ACHN (cell line): ENCODE measurements around the gene TMEFF2.

Experiments
- DNase-seq: peaks from one replicate; pipeline ENCODE4 v3.0.0-alpha.2; 2015
- in situ Hi-C: cut with HindIII; loops from 2 replicates; pipeline ENCODE4 v1.10.0; 2017; ENCODE audit warnings: low sequenced_read_pairs, low pct_ligation_motif_present, low pct_unique_long_range_greater_than_20kb

Gene TMEFF2

DNA sequence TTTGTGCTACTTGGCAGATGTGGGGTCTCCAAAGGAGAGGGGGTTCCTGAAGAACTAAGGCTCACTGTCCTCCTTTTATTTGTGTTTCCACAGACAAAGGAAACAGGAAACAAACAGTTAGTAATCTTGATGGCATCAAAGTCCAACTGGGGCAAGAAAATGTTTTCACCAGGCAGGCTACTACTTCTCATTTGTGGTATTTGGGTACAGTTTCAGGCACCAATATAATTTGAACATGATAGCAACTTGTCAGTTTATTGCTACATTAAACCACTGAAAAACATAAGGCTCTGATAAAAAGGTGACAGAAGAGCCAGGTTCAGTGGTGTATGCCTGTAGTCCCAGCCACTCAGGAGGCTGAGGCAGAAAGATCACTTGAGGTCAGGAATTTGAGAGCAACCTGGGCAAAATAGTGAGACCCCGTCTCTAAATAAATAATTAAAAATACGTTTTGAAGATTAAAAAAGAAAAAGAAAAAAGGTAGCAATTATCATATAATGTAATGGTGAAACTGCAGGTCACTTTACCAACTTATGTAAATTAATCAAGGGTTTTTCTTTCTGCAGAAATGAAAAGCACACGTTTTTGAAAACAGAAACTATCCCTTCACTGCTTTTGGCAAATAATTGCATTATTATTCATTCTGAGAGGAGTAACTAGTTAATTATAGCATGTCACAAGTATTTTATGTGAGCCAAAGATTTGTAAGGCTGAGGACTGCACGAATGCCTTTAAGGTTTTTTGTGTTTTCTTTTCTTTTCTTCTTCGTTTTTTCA lies 190.4 kb downstream of the TMEFF2 start:
- no peak for DNase-seq

DNA sequence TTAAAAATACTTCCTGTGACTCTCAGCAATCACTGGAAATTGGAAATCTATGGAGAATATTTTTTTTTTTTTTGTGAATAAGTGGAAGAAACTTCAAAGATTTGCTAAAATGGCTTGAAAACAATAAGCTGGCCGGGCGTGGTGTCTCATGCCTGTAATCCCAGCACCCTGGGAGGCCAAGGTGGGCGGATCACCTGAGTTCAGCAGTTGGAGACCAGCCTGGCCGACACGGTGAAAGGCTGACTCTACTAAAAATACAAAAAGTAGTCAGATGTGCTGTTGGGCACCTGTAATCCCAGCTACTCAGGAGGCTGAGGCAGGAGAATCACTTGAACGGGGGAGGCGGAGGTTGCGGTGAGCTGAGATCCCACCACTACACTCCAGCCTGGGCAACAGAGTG lies 192.3 kb downstream of the TMEFF2 start:
- in situ Hi-C loops, result no loop called here

More for the DNA sequence above, 190.4 kb downstream of the TMEFF2 start:
- in situ Hi-C loops, result no loop called here

DNA sequence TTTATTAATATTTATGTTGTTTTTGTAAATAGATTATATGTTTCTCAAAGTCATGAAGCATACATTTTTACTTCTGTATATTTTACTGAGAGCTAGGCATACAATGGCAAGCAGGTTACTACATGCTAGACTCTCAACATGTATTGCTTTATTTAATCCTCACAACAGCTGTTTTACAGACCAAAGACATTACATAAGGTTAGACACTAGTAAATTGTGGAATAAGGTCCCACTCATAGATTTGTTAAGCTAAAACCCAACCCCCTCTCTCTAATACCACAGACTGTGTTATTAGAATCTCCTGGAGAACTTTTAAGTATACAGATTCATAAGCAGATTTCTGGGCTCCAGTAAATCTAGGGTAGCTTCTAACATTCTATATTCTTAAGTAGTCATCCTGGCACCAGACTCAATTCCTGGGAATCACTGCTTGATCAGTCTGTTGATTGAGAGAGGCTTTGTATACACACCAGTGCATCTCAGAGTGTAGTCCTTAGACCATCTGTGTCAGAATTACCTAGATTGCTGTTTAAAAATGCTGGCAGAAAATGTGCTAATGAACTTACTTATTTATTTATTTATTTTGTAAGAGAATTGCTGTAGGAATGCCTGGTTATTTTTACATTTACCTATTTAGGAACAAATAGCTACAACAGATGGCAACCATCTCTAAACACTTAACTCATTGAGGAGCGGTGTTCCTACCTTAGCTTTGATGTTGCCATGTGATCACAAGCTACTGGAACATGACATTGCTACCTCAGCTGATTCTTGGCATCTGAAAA lies 194.3 kb downstream of the TMEFF2 start:
- in situ Hi-C loops, result no loop called here
- no peak for DNase-seq

More for the DNA sequence above, 192.3 kb downstream of the TMEFF2 start:
- no peak for DNase-seq

DNA sequence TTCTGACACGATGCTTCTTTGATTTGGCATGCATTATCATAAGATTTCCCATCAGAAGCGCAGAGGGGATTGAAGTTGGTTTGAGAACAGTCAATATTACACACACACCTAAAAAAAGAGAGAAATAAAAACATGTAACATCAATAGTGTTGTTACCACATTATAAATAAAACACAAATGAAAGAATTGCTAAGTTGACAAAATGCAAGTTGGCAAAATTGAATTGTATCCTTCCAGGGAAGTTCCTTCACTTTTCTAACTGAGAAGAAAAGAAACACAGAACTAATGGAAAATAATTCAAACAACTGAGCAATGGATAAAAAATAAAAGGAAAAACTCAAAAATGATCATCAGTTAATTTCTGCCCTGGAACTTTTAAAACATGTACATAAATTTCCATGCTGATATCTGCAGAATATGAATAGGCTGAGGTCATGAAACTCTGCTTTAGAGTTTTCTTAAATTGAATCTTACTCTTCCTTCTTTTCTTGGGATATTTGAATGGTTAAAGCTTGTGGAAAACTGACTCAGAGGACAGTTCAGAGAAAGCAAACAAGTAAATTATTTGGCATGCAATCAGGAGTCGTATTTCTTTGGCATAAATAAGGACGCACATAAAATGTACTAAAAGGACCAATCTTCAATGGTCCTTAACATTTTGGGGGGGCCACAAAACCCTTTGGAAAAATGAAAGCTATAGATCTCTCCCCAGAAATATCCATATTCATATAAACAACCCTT lies 195.5 kb downstream of the TMEFF2 start:
- DNase-seq, result no peak
- in situ Hi-C loops, result no loop called here

DNA sequence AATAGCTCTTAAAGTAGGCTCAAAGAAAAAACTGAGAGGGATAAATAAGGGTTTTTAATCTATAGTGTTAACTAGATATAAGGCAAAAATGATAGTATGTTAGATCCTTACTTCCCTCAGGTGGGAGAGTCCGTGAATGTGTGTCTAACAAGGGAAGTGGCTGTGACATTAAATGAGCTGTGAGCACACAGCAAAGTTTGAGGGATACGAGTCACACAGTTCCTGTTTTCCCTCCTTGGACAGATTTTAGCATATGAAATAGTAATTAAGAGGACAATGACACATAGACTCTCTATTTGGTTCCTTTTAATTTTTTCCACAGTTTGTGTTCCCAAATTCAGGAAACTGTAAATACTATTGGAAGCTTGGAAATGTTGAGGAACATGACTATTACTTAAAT lies 199.4 kb downstream of the TMEFF2 start:
- in situ Hi-C loops, result no loop called here
- peak; percentile 4 for DNase-seq

DNA sequence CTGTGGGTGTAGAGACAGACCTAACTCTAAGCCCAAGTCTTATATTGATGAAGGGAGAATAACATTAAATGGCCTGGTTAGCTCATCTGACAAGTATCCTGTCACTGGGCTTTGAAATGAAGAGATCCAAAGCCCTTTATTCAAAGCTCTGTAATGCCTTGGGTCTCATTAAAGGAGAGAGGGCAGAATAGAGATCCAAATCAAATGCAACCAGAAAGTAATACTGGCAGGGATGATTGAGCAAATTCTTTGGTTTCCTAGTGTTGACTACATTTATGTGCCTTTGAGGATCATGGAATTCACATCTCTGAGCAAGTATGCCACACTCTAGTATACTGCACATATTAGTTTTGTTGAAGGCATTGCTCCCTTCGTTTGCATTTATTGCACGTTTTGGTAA lies 200.0 kb downstream of the TMEFF2 start:
- no peak for DNase-seq
- in situ Hi-C loops, result no loop called here

DNA sequence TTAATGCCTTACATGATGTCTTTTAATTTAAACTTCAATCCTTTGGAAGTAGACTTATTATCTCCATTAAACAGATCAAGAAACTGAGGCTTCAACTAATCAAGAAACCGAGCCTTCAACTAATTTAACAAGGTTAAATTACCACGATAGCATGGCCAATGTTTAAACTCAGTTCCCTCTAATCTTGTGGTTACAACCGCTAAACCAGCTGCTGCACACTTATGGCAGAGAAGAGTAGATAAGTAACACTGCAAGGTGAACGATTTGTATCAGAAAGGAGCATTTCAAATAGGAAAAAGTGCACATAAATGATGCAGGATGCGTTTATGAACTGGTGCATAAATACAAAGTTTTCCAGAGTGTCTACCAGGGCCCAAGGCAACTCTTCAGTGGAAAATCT lies 203.3 kb downstream of the TMEFF2 start:
- in situ Hi-C loops, result no loop called here
- no peak for DNase-seq

DNA sequence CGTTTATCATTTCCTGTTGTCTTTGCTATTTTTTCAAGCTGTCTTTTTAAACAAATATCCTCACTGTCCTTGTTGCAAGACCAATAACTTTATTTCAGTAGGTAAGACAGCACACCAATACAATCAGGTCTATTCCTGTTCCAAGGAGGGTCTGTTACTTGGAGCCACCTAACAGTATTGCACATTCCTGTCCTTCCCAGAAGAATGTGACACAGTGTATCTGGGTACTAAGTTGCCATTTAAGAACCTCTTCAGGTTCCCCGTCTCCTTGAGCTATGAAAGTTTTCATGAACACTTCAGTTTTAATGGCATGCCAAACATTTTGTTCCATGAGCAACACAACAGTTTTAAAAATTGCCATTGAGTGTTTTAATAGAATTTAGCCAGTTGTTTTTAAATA lies 209.0 kb downstream of the TMEFF2 start:
- no peak for DNase-seq
- in situ Hi-C loops, result no loop called here

DNA sequence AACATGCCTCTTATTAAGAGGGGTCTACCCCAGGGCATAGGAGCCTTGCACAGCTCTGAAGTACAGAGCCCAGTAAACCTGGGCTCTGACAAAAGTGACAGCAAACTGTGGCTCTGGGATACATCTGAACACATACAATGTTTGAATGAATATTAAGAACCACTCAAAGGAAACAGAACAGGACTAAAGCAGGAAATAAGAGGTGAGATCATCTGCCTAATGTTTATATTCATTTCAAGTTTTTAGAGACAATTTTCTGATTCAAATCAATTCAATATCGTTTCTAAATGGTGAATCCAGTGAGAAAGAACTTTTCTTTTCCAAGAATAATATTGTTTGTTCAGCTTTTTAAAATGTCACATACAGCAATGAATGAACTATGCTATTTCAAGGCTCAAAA lies 211.1 kb downstream of the TMEFF2 start:
- no peak for DNase-seq
- in situ Hi-C loops, result no loop called here

DNA sequence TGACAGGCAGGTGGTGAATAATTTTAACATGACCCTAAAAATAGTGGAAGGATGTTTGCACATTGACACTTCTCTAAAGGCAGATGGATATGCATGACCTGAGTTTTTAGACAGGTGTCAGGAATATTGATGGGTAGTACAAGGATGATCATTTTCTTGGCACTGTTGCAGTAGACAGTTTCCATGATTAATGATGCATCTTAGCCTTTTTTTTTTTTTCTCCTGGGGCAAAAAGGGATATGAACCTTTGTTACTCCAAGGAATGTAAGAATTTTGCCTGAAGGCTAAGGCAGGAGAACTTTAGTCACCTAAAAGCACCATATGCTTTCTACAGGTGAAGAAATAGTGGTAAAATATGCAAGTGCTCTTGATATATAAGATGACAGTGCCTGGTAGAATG lies 211.5 kb downstream of the TMEFF2 start:
- no peak for DNase-seq
- in situ Hi-C loops, result no loop called here

DNA sequence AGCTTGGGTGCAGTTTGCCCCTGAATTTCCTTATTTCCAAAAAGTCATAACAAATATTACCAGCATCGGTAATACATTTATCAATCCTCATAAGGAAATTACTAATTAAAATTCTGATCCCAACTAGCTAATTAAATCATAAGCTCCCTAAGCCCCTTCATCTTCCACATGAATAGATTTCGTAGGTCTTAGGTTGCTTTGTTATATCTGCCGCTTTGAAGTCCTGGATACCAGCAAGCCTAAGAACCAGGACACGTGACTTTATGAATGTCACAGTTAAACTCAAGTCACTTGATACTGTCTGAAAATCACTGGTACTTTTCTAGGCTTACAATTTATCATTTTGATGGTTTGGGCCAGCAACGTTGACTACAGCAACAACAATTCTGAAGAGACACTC lies 213.0 kb downstream of the TMEFF2 start:
- no peak for DNase-seq
- in situ Hi-C loops, result no loop called here

DNA sequence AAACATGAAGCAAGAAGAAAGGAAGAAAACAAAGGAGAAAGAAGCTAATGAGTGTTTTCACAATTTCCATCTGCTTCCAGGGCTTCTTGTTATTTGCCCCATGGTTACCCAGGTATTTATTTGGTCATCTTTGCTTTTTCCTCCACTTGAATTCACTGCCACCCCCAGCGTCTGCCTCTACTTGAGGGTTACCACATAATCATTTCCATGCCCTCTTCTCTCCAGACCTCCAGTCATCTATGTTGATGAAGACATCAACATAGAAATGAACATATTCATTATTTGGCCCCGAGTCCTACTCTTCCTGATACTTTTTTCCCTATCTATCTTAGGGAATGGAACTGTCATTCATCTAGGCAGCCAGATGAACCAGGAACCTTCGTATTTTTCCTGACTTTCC lies 214.2 kb downstream of the TMEFF2 start:
- in situ Hi-C loops, result no loop called here
- no peak for DNase-seq

DNA sequence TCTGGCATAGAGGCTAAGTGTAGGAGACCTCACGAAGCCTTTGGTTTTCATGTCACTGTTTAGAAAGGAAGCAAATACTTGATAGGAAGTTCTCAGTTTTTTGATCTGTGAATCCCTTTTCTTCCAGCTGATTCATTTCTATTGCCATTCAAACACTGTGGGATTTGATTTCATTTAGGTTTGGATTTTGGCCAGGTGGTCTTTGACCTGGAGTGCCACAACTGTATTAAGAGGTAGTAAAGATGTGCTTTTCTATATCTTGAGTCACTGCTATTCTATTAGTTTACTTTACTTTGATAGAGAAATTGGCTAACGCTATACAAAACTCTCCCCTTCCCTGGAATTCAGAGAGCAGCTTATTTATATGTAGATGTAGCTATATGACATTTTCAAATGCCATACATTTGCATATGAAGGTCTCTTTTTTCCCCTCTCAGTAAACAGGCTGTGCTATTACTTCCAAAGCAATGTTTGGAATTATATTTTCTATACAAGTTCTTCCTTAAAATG lies 215.5 kb downstream of the TMEFF2 start:
- in situ Hi-C loops, result no loop called here

DNA sequence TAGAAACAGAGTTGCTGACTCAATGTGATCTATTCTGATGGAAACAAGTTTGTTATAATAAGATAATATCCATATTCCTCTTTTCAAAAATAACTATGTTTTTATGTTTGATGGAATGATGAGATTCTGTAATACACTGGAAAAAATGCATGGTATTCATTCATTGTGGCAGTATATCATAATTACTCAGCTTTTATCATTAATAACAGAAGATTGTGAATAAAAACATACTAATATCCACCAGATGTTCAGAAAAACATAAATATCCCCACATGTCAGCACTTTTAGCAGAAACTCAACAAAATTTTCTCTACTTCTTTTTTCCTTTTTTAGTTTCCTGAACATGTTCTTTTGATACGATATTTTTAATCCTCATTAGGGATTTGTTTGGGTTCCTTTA lies 217.0 kb downstream of the TMEFF2 start:
- in situ Hi-C loops, result no loop called here
- DNase-seq, result no peak

More for the DNA sequence above, 215.5 kb downstream of the TMEFF2 start:
- no peak for DNase-seq

DNA sequence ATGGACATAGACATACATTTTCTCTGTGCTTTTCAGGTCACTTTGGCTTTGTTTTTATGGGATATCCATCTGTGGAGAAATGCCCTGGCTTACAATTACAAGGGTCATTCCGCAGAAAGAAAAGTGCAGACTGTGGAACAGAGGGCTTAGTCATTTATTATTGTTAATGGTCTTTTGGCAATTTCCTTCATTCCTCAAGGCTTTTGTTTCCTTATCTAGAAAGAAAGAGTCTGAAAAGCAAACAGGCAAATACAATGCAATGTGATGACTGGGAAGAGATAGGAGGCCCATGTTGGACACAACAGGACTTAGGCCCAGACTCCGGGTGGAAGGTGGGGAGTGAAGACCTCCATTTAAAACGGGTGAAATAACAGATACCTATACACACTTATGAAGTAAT lies 218.3 kb downstream of the TMEFF2 start:
- no peak for DNase-seq

DNA sequence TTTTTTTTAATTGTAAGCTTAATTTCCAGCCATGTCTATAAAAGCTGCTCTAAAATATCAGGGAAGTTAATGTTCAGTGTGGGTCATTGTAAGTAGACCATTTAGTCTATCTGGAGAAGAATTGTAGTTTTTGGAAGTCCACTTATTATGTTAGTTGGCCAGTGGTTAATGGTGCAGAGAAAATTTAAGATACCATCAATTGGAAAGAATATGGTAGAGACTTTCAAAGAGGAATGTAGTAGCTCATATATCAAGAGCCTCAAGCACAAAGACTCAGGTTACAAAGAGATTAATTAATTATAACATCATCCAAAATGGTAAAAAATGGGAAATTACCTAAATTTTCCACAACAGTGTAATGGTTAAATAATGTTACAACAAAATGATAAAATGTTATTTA lies 220.1 kb downstream of the TMEFF2 start:
- DNase-seq, result no peak
- in situ Hi-C loops, result no loop called here

More for the DNA sequence above, 218.3 kb downstream of the TMEFF2 start:
- in situ Hi-C loops, result no loop called here

DNA sequence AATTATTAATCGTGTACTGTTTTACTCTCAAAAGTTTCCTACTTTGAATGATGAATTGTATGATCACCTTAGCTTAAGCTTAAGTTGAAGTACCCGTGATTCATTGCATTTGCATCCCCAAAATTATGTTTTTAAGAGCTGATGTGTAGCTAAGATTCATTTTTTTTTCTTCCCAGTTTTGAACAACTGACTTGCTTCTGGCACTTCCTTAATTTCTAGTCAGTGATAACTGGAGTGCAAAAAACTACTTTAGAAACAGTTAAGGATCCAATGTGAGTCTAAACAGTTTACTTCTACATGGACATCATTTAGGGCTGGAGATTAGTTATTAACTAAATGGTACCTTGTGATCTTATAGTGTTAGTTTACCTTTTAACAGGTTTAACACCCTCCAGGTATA lies 223.9 kb downstream of the TMEFF2 start:
- in situ Hi-C loops, result no loop called here
- DNase-seq, result no peak

DNA sequence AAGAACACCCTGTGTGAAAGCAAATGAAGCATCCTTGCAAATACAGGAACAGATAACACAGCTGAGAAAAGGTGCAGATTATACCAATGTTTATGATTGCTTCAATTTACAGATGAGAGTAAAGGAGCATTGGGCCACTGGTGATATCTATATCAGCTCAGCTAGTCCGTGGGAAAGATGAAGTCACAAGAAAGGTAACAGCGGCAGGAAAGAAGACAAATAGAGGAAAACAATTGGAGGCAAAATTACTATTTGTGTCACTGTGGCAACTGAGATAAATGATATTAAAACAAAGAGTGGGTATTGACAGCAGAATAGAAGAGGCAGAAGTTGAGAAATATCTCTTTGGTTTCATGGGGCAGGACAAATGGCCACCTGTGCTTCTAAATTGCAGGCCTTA lies 226.6 kb downstream of the TMEFF2 start:
- in situ Hi-C loops, result no loop called here
- DNase-seq, result no peak

DNA sequence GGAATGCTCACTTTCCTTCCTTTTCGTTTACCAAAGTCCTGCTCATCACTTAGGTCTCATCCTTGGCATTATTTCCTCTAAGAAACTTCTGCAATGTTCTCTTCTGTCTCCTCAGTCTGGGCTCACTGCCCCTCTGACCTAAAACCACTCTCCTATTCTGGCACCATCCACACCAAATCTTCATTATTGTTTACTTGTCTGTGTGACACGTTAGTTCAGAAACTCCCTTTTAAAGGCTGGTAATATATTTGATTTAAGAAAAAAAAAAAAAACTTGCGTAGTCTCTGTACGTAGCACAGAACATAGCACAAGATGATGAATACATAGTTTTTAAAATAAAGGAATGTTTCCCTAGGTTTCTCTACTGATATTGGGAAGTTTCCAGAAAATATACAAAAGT lies 229.0 kb downstream of the TMEFF2 start:
- no peak for DNase-seq
- in situ Hi-C loops, result no loop called here
